CD14-positive monocyte (primary cell): ENCODE measurements around the gene ZNF35. TPM values are rescaled to one million over a fixed set of nuclear protein-coding genes. Genes with fewer than 3 reads are reported as not detected.

ENCODE experiments used
- DNase-seq, 3 donors: peaks; one replicate each; pipeline ENCODE4 v3.0.0-alpha.2; 2011 to 2022
- H2AFZ ChIP-seq: 2 replicates; pipeline ENCODE4 v1.6.0; 2012; ENCODE audit warnings: mild to moderate bottlenecking, low read depth, low read length, inconsistent platforms; ENCODE audit not compliant: insufficient read depth, poor library complexity, severe bottlenecking
- H3K27ac ChIP-seq, 2 donors: 1 replicate in 1 of 2; 2 replicates in 1 of 2; pipeline ENCODE4 v1.5.1; 2012 to 2013; ENCODE audit warnings: low read length in 2 of 2, control low read depth in 1 of 2, inconsistent platforms in 1 of 2, low read depth in 1 of 2, mild to moderate bottlenecking in 1 of 2
- H3K27me3 ChIP-seq, 2 donors: one replicate each; pipeline versions ENCODE4 v1.6.0 to v1.6.1; 2011 to 2013; ENCODE audit warnings: low read length in 2 of 2; ENCODE audit not compliant: control insufficient read depth in 2 of 2, insufficient read depth in 2 of 2
- H3K36me3 ChIP-seq, 2 donors: replicated peaks in 1 of 2; 1 replicate in 1 of 2; 2 replicates in 1 of 2; pipeline versions ENCODE4 v1.5.1 to v1.6.1; 2012 to 2013; ENCODE audit warnings: low read length in 2 of 2, control low read depth in 1 of 2, inconsistent platforms in 1 of 2, mild to moderate bottlenecking in 1 of 2; ENCODE audit not compliant: insufficient read depth in 2 of 2, control insufficient read depth in 1 of 2
- H3K4me1 ChIP-seq, 2 donors: 1 replicate in 1 of 2; 2 replicates in 1 of 2; pipeline versions ENCODE4 v1.5.1 to v1.6.1; 2012 to 2013; ENCODE audit warnings: low read length in 2 of 2, control low read depth in 1 of 2, inconsistent platforms in 1 of 2, mild to moderate bottlenecking in 1 of 2, moderate library complexity in 1 of 2; ENCODE audit not compliant: insufficient read depth in 2 of 2, control insufficient read depth in 1 of 2
- H3K4me2 ChIP-seq: replicated peaks from 2 replicates; pipeline ENCODE3; 2012; ENCODE audit warnings: low read length, moderate library complexity, mild to moderate bottlenecking; ENCODE audit not compliant: poor library complexity, severe bottlenecking; ENCODE audit errors: extremely low read depth
- H3K4me3 ChIP-seq, 3 experiments: fragments of 200-600 bp in 1 of 3; sonication (generic) in 1 of 3; replicated peaks in 1 of 3; 1 replicate in 2 of 3; 2 replicates in 1 of 3; pipeline ENCODE4 v1.5.1; 2011 to 2013; ENCODE audit warnings: low read length in 3 of 3, mild to moderate bottlenecking in 3 of 3, control low read depth in 2 of 3, low read depth in 2 of 3, inconsistent platforms in 1 of 3, moderate library complexity in 1 of 3
- H3K79me2 ChIP-seq: 2 replicates; pipeline ENCODE4 v1.6.0; 2012; ENCODE audit warnings: mild to moderate bottlenecking, control low read depth, inconsistent platforms, low read length, moderate library complexity; ENCODE audit not compliant: insufficient read depth
- H3K9ac ChIP-seq: 2 replicates; pipeline ENCODE4 v1.6.0; 2017; ENCODE audit warnings: low read length, mild to moderate bottlenecking; ENCODE audit not compliant: insufficient read depth, poor library complexity, severe bottlenecking
- H3K9me3 ChIP-seq, 2 donors: replicated peaks in 1 of 2; 1 replicate in 1 of 2; 2 replicates in 1 of 2; pipeline versions ENCODE4 v1.5.1 to v1.6.1; 2012 to 2013; ENCODE audit warnings: low read length in 2 of 2, control low read depth in 1 of 2; ENCODE audit not compliant: control insufficient read depth in 1 of 2, insufficient read depth in 1 of 2
- H4K20me1 ChIP-seq: 2 replicates; pipeline ENCODE4 v1.6.0; 2012; ENCODE audit warnings: mild to moderate bottlenecking, low read length, control low read depth, moderate library complexity; ENCODE audit not compliant: insufficient read depth
- H3K27ac Mint-ChIP-seq, 7 donors: one replicate each; pipeline ENCODE4 v1.8.0; 2020; ENCODE audit warnings: mild to moderate bottlenecking in 7 of 7, mixed read lengths in 7 of 7, moderate library complexity in 6 of 7, inconsistent platforms in 2 of 7
- H3K27me3 Mint-ChIP-seq, 3 donors: one replicate each; pipeline ENCODE4 v1.8.0; 2021 to 2022; ENCODE audit warnings: low read depth in 3 of 3, mild to moderate bottlenecking in 3 of 3, mixed read lengths in 3 of 3, moderate library complexity in 3 of 3, inconsistent platforms in 1 of 3
- H3K36me3 Mint-ChIP-seq, 2 donors: one replicate each; pipeline ENCODE4 v1.8.0; 2020; ENCODE audit warnings: mixed read lengths in 2 of 2, inconsistent platforms in 1 of 2, mild to moderate bottlenecking in 1 of 2
- H3K4me1 Mint-ChIP-seq: one replicate; pipeline ENCODE4 v1.8.0; 2020; ENCODE audit warnings: mild to moderate bottlenecking, mixed read lengths
- H3K4me3 Mint-ChIP-seq, 2 donors: one replicate each; pipeline ENCODE4 v1.8.0; 2020; ENCODE audit warnings: mild to moderate bottlenecking in 2 of 2, mixed read lengths in 2 of 2, moderate library complexity in 1 of 2
- H3K9me3 Mint-ChIP-seq, 7 donors: one replicate each; pipeline ENCODE4 v1.8.0; 2020 to 2022; ENCODE audit warnings: mixed read lengths in 7 of 7, mild to moderate bottlenecking in 6 of 7, moderate library complexity in 6 of 7, inconsistent platforms in 2 of 7
- WGBS: methylation state at CpG from one replicate; pipeline ENCODE4 v1.1.5; 2013; ENCODE audit warnings: missing lambda C conversion rate; ENCODE audit not compliant: insufficient coverage; 5-methylcytosine and 5-hydroxymethylcytosine counted together
- intact Hi-C, 2 donors: fragments of 100-400 bp; cut with micrococcal nuclease; formaldehyde crosslinking; loops; one replicate each; pipeline versions ENCODE4 v1.15.0 to v1.15.1; 2023
- polyA plus RNA-seq, 3 donors: library from polyadenylated mRNA; depleted of rRNA in 1 of 3; unstranded in 2 of 3; stranded (reverse) in 1 of 3; fragments of 300-500 nt in 2 of 3; fragments of >200 nt in 1 of 3; fragmentation: Illumina TruSeq in 2 of 3; gene quantifications; 1 replicate in 2 of 3; 2 replicates in 1 of 3; pipeline ENCODE4 v1.2.3, GENCODE V29; 2012 to 2021
- TF ChIP-seq, protein P1 (sequence below): fragments of 200-600 bp; IDR thresholded peaks from one replicate; pipeline ENCODE4 v1.8.0; 2022; ENCODE audit warnings: antibody characterized with exemption, mild to moderate bottlenecking

The ZNF35 gene
- polyA plus RNA-seq, 3 donors, result 1.2 to 2.5 (median 2.5) TPM

DNA sequence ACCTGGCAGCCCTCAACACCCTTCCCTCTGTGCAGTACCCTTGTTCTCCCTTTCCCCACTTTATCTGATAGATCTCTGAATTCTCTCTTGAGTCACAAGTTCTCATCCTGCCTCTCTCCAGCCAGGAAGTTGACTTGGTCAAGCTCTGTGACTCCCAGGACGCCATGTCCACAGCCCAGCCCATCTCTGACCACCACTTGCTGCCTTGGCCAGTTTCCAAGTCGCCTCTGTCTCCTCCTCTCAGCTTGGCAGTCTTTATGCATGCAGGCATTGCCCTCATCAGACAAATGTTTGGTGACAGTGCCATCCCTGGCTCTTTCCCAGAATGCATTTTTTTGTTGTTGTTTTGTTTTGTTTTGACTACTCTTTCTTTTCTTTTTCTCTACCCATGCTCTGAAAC lies 25.7 kb downstream of the ZNF35 start:
- Histone ChIP-seq H3K79me2 (no peaks in the 10 kb centered on the region), H3K4me1 (no peaks in the 10 kb centered on the region), H3K36me3 (no peaks in the 10 kb centered on the region), H3K27me3 (no peaks in the 10 kb centered on the region), H3K9me3 (peaks cover 51 to 52% of the 10 kb centered on the region in 2 donors), H3K4me2 (no peak overlapping the region), H4K20me1 (no peaks in the 10 kb centered on the region), H3K27ac (no peak overlapping the region), H3K4me3 (no peak overlapping the region), H3K9ac (no peak overlapping the region), H2AFZ (no peak overlapping the region)
- no peak overlapping the region for H3K4me3 Mint-ChIP-seq
- WGBS, result 85% methylated on average over 2 of the region's 2 CpGs
- intact Hi-C loops, result no loop called here
- H3K4me1 Mint-ChIP-seq, result no peaks in the 10 kb centered on the region
- DNase-seq, result no peak
- no peak overlapping the region for H3K27ac Mint-ChIP-seq
- peaks cover 39 to 73% (median 64%) of the 10 kb centered on the region in 7 donors for H3K9me3 Mint-ChIP-seq
- H3K36me3 Mint-ChIP-seq, result no peaks in the 10 kb centered on the region
- H3K27me3 Mint-ChIP-seq, result peaks cover 2% of the 10 kb centered on the region in 3 donors
- TF ChIP-seq, protein P1, sequence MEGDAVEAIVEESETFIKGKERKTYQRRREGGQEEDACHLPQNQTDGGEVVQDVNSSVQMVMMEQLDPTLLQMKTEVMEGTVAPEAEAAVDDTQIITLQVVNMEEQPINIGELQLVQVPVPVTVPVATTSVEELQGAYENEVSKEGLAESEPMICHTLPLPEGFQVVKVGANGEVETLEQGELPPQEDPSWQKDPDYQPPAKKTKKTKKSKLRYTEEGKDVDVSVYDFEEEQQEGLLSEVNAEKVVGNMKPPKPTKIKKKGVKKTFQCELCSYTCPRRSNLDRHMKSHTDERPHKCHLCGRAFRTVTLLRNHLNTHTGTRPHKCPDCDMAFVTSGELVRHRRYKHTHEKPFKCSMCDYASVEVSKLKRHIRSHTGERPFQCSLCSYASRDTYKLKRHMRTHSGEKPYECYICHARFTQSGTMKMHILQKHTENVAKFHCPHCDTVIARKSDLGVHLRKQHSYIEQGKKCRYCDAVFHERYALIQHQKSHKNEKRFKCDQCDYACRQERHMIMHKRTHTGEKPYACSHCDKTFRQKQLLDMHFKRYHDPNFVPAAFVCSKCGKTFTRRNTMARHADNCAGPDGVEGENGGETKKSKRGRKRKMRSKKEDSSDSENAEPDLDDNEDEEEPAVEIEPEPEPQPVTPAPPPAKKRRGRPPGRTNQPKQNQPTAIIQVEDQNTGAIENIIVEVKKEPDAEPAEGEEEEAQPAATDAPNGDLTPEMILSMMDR, result no peak

DNA sequence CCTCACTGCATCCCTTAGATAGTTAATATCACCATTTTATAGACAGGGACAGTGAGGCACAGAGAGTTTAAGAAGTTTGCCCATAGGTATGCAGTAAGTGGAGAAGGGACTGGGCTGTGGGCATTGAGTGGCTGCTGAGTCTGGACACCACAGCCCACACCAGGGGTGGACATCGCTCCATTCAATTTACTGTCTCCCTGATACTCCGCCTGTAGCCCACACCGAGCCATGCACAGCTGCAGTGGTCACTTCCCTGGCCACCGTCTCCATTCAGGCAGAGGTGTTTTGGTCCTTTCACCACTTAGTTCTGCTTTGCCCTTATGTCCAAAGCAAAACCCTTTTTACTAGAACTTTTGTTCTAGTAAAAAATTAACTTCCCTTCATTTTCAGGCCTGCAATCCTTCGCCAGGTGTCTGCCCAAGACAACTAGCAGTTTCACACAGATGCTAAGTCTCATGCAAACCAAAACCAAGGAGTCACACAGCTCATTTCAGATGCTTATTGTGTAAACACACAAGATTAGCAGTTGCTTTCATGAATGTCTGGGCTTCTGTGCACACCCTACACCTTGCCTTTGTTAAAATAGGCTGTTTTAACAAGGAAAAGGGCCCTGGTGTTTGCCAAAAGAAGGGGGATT lies 30.1 kb downstream of the ZNF35 start:
- peaks cover 35 to 74% (median 57%) of the 10 kb centered on the region in 7 donors for H3K9me3 Mint-ChIP-seq
- H3K36me3 Mint-ChIP-seq, result peaks cover 0 to 2% of the 10 kb centered on the region in 2 donors

More for the DNA sequence above, 30.1 kb downstream of the ZNF35 start:
- Histone ChIP-seq H4K20me1 (no peaks in the 10 kb centered on the region), H3K4me1 (no peaks in the 10 kb centered on the region), H3K79me2 (no peaks in the 10 kb centered on the region), H3K9ac (no peak overlapping the region), H3K4me3 (no peak overlapping the region), H3K27me3 (no peaks in the 10 kb centered on the region), H3K4me2 (no peak overlapping the region), H3K9me3 (peaks cover 47 to 73% of the 10 kb centered on the region in 2 donors), H2AFZ (no peak overlapping the region), H3K27ac (no peak overlapping the region), H3K36me3 (no peaks in the 10 kb centered on the region)
- TF ChIP-seq, protein P1, result no peak
- Mint-ChIP-seq H3K27ac (no peak overlapping the region), H3K4me3 (no peak overlapping the region), H3K27me3 (peaks cover 0 to 2% (median 0%) of the 10 kb centered on the region in 3 donors), H3K4me1 (no peaks in the 10 kb centered on the region)
- 88% methylated on average over 5 of the region's 5 CpGs for WGBS
- intact Hi-C loops, result no loop called here
- DNase-seq, result no peak
